ENCODE data around the gene C1orf159.
"Not testable (repeated sequence)": the region's sequence is repeated elsewhere in the genome, so short reads cannot be mapped to it uniquely, and the experiment has no call there.

C1orf159 gene

GRCh38 chr1:1115786-1116700, at the start of gene C1orf159:
TSS of gene C1orf159 (minus strand) at chr1:1116089. CDS start at chr1:1091543, 24,546 bp downstream.
- in situ Hi-C loops (cut with MboI; ENCODE audit: low sequenced_read_pairs): no loop called here

GRCh38 chr1:1165485-1165884, 49.6 kb upstream of the C1orf159 start:
- in situ Hi-C loops (cut with MboI; ENCODE audit: low sequenced_read_pairs): no loop called here

GRCh38 chr1:1164701-1165451, 49.0 kb upstream of the C1orf159 start:
- in situ Hi-C loops (cut with MboI; ENCODE audit: low sequenced_read_pairs): no loop called here

GRCh38 chr1:1164361-1164700, 48.4 kb upstream of the C1orf159 start:
- in situ Hi-C loops (cut with MboI; ENCODE audit: low sequenced_read_pairs): no loop called here

- in situ Hi-C loops (cut with MboI; ENCODE audit: low sequenced_read_pairs): no loop called here
Observed at GRCh38 chr1:1163538-1164070, 47.7 kb upstream of the C1orf159 start.

GRCh38 chr1:1162597-1163537, 47.0 kb upstream of the C1orf159 start:
- in situ Hi-C loops (cut with MboI; ENCODE audit: low sequenced_read_pairs): no loop called here

GRCh38 chr1:1161683-1162079, 45.8 kb upstream of the C1orf159 start:
- in situ Hi-C loops (cut with MboI; ENCODE audit: low sequenced_read_pairs): no loop called here

GRCh38 chr1:1161078-1161682, 45.3 kb upstream of the C1orf159 start:
- in situ Hi-C loops (cut with MboI; ENCODE audit: low sequenced_read_pairs): no loop called here

GRCh38 chr1:1160281-1160930, 44.5 kb upstream of the C1orf159 start:
- in situ Hi-C loops (cut with MboI; ENCODE audit: low sequenced_read_pairs): no loop called here

- in situ Hi-C loops (cut with MboI; ENCODE audit: low sequenced_read_pairs): no loop called here
Observed at GRCh38 chr1:1157914-1158710, 42.2 kb upstream of the C1orf159 start.

GRCh38 chr1:1157426-1157913, 41.6 kb upstream of the C1orf159 start:
- in situ Hi-C loops (cut with MboI; ENCODE audit: low sequenced_read_pairs): no loop called here

- in situ Hi-C loops (cut with MboI; ENCODE audit: low sequenced_read_pairs): no loop called here
Observed at GRCh38 chr1:1157033-1157365, 41.1 kb upstream of the C1orf159 start.

GRCh38 chr1:1156140-1157032, 40.5 kb upstream of the C1orf159 start:
- in situ Hi-C loops (cut with MboI; ENCODE audit: low sequenced_read_pairs): no loop called here

- in situ Hi-C loops (cut with MboI; ENCODE audit: low sequenced_read_pairs): no loop called here
Observed at GRCh38 chr1:1155258-1155657, 39.4 kb upstream of the C1orf159 start.

- in situ Hi-C loops (cut with MboI; ENCODE audit: low sequenced_read_pairs): no loop called here
Observed at GRCh38 chr1:1153874-1154273, 38.0 kb upstream of the C1orf159 start.

GRCh38 chr1:1153215-1153614, 37.3 kb upstream of the C1orf159 start:
- in situ Hi-C loops (cut with MboI; ENCODE audit: low sequenced_read_pairs): not testable (repeated sequence)

- in situ Hi-C loops (cut with MboI; ENCODE audit: low sequenced_read_pairs): not testable (repeated sequence)
Observed at GRCh38 chr1:1152431-1152830, 36.5 kb upstream of the C1orf159 start.

- in situ Hi-C loops (cut with MboI; ENCODE audit: low sequenced_read_pairs): no loop called here
Observed at GRCh38 chr1:1151306-1151705, 35.4 kb upstream of the C1orf159 start.

Data from HL-60/S4 treated with phorbol 12-myristate 13-acetate at 8.2 ng/mL for 4 days and 3 days (cell line).